K562 (cell line): ENCODE measurements around the gene COL25A1. TPM values are rescaled to one million over a fixed set of nuclear protein-coding genes. Genes with fewer than 3 reads are reported as not detected.
A peak's percentile ranks its signal among the peaks of the same experiment; 100 is the strongest.

Experiments
- ATAC-seq: fragments of 200-7000 bp; cut with Tn5 transposase; 3 replicates; pipeline ENCODE4 v1.9.1; 2020; ENCODE audit warnings: moderate library complexity
- BruUV-seq: library from RNA; stranded (reverse); fragments of 400-500 nt; replicated peaks from 2 replicates; lab custom pipeline; 2021; lab: Mats Ljungman, UMichigan
- CTCF ChIA-PET: fragments of 300-600 bp; formaldehyde crosslinking; extraction: SDS; loops from one replicate; lab custom pipeline; 2021; ENCODE audit warnings: low intra/inter-chr PET ratio; lab: Yijun Ruan, JAX
- POLR2A ChIA-PET: fragments of 300-600, 350-650 bp; sonication (Branson Sonifier 250); formaldehyde crosslinking; extraction: SDS; loops from one replicate; lab custom pipeline; 2021; ENCODE audit warnings: antibody characterized with exemption, inconsistent platforms; lab: Yijun Ruan, JAX
- DNase-seq, 4 experiments: peaks; one replicate each; pipeline versions ENCODE4 v3.0.0 to v3.0.0-alpha.2; 2011 to 2018; ENCODE audit warnings: low spot score in 3 of 4, mixed read lengths in 3 of 4; ENCODE audit errors: extremely low read depth in 1 of 4
- FAIRE-seq: peaks from 2 replicates; lab custom pipeline; 2011; peaks lifted over from hg19 to GRCh38; lab: Jason Lieb, UNC
- H2AFZ ChIP-seq: 2 replicates; pipeline ENCODE4 v1.6.0; 2011; ENCODE audit warnings: low read depth, low read length, control low read depth, inconsistent platforms
- H3K27ac ChIP-seq: fragments of 200-600 bp; 3 replicates; pipeline ENCODE4 v1.8.0; 2011; ENCODE audit warnings: low read depth, mild to moderate bottlenecking, control low read depth, inconsistent platforms, low read length, moderate library complexity, mixed read lengths; ENCODE audit errors: extremely low read depth
- H3K27me3 ChIP-seq, 2 experiments: fragments of 300-600 bp in 1 of 2; 2 replicates in 1 of 2; 3 replicates in 1 of 2; pipeline versions ENCODE4 v1.6.0 to v1.8.0; 2011; ENCODE audit warnings: inconsistent platforms in 2 of 2, low read length in 2 of 2, mild to moderate bottlenecking in 1 of 2, mixed read lengths in 1 of 2, moderate library complexity in 1 of 2; ENCODE audit not compliant: control insufficient read depth in 2 of 2, insufficient read depth in 2 of 2
- H3K36me3 ChIP-seq: fragments of 300-600 bp; 3 replicates; pipeline ENCODE4 v1.8.0; 2011; ENCODE audit warnings: mild to moderate bottlenecking, low read length, inconsistent platforms; ENCODE audit not compliant: control insufficient read depth, insufficient read depth
- H3K4me1 ChIP-seq, 2 experiments: fragments of 200-600 bp in 1 of 2; replicated peaks in 1 of 2; 2 replicates in 1 of 2; 3 replicates in 1 of 2; pipeline versions ENCODE4 v1.5.1 to v1.8.0; 2011; ENCODE audit warnings: inconsistent platforms in 2 of 2, low read length in 2 of 2, mild to moderate bottlenecking in 1 of 2, mixed read lengths in 1 of 2, moderate library complexity in 1 of 2; ENCODE audit not compliant: control insufficient read depth in 2 of 2, insufficient read depth in 2 of 2
- H3K4me2 ChIP-seq: 2 replicates; pipeline ENCODE4 v1.6.1; 2011; ENCODE audit warnings: low read length, control low read depth, inconsistent platforms, mixed read lengths; ENCODE audit not compliant: insufficient read depth
- H3K4me3 ChIP-seq: fragments of 200-600 bp; sonication (generic), shearing (Covaris generic); 2 replicates; pipeline ENCODE4 v1.5.1; 2016; ENCODE audit warnings: control low read depth, inconsistent platforms
- H3K79me2 ChIP-seq: fragments of 200-600 bp; 3 replicates; pipeline ENCODE4 v1.8.0; 2011; ENCODE audit warnings: low read length, inconsistent platforms; ENCODE audit not compliant: control insufficient read depth, insufficient read depth
- H3K9ac ChIP-seq, 2 experiments: 2 replicates each; pipeline versions ENCODE4 v1.6.0 to v1.6.1; 2011; ENCODE audit warnings: low read depth in 2 of 2, low read length in 2 of 2, control low read depth in 1 of 2, inconsistent platforms in 1 of 2, mild to moderate bottlenecking in 1 of 2, mixed read lengths in 1 of 2; ENCODE audit not compliant: insufficient read depth in 1 of 2
- H3K9me1 ChIP-seq: one replicate; pipeline ENCODE4 v1.6.0; 2011; ENCODE audit warnings: inconsistent platforms, mild to moderate bottlenecking, low read length, moderate library complexity; ENCODE audit not compliant: control insufficient read depth, insufficient read depth
- H3K9me3 ChIP-seq: replicated peaks from 2 replicates; pipeline ENCODE4 v1.5.1; 2011; ENCODE audit warnings: low read depth, low read length, inconsistent platforms; ENCODE audit not compliant: control insufficient read depth, insufficient read depth
- H4K20me1 ChIP-seq: replicated peaks from 2 replicates; pipeline ENCODE4 v1.6.1; 2011; ENCODE audit warnings: low read length, inconsistent platforms, mixed read lengths; ENCODE audit not compliant: control insufficient read depth, insufficient read depth
- GATAD2A ChIP-seq: fragments of 450-650 bp; IDR thresholded peaks from 2 replicates; pipeline ENCODE4 v1.6.1; 2017
- IRF2 ChIP-seq: sonication (generic); formaldehyde crosslinking; IDR thresholded peaks from 2 replicates; pipeline ENCODE4 v1.8.1; 2022; ENCODE audit warnings: mild to moderate bottlenecking, missing genetic modification reagents
- MAZ ChIP-seq, 2 experiments: fragments of 450-650 bp in 1 of 2; sonication (generic) in 1 of 2; formaldehyde crosslinking; IDR thresholded peaks in 1 of 2; conservative IDR thresholded peaks in 1 of 2; 2 replicates each; pipeline versions ENCODE4 v1.4.0 to v1.5.0; 2020; ENCODE audit warnings: mild to moderate bottlenecking in 1 of 2, missing genetic modification reagents in 1 of 2
- MEF2A ChIP-seq: IDR thresholded peaks from 2 replicates; pipeline ENCODE4 v1.6.1; 2011; ENCODE audit warnings: low read depth, mild to moderate bottlenecking, low read length, moderate library complexity; ENCODE audit not compliant: control insufficient read depth
- MYC ChIP-seq, 2 experiments: fragments of 250-450 bp in 1 of 2; sonication (Bioruptor Pico) in 1 of 2; IDR thresholded peaks; 2 replicates each; pipeline versions ENCODE4 v1.5.1 to v1.6.1; 2012 to 2021; ENCODE audit warnings: low read depth in 2 of 2, borderline replicate concordance in 1 of 2, improper control_type of control experiment in 1 of 2, low read length in 1 of 2, mild to moderate bottlenecking in 1 of 2, moderate library complexity in 1 of 2
- PHTF2 ChIP-seq: fragments of 250-450 bp; sonication (Bioruptor Pico); IDR thresholded peaks from 2 replicates; pipeline ENCODE4 v1.5.0; 2021; ENCODE audit warnings: mild to moderate bottlenecking
- USF2 ChIP-seq: sonication (generic); formaldehyde crosslinking; IDR thresholded peaks from 2 replicates; pipeline ENCODE4 v1.5.0; 2020; ENCODE audit warnings: missing genetic modification reagents
- ZBTB49 ChIP-seq: sonication (generic); formaldehyde crosslinking; IDR thresholded peaks from 2 replicates; pipeline ENCODE4 v1.8.0; 2022; ENCODE audit warnings: missing genetic modification reagents, mild to moderate bottlenecking, borderline replicate concordance
- ZNF280B ChIP-seq: fragments of 250-450 bp; sonication (Bioruptor Pico); IDR thresholded peaks from 2 replicates; pipeline ENCODE4 v1.5.1; 2021; ENCODE audit warnings: mild to moderate bottlenecking
- WGBS: fragments of 100-300 bp; shearing (Covaris generic); methylation state at CpG from one replicate; pipeline ENCODE4 v1.1.6; 2016; ENCODE audit warnings: low coverage, mixed read lengths; ENCODE audit not compliant: insufficient coverage; ENCODE audit errors: missing lambda C conversion rate; 5-methylcytosine and 5-hydroxymethylcytosine counted together
- in situ Hi-C: fragments of 300-500 bp; cut with MboI; formaldehyde crosslinking; loops from 4 replicates; pipeline ENCODE4 v1.15.0; 2018; ENCODE audit warnings: inconsistent platforms, mixed read lengths
- intact Hi-C: fragments of 100-400 bp; cut with micrococcal nuclease; formaldehyde crosslinking; loops from 2 replicates; pipeline ENCODE4 v1.14.2; 2022
- polyA plus RNA-seq, 8 experiments: library from polyadenylated mRNA; depleted of rRNA in 4 of 8; stranded (reverse) in 5 of 8; unstranded in 3 of 8; fragments of >200 nt; fragmentation: Nextera tagmentation in 2 of 8; fragmentation: Illumina TruSeq in 1 of 8; extraction: Ambion mirVana in 2 of 8; extraction: Trizol in 1 of 8; gene quantifications; 2 replicates each; pipeline versions ENCODE4 v1.2.1 to v1.2.3, GENCODE V29; 2011 to 2014; ENCODE audit warnings: inconsistent platforms in 1 of 8, missing spikeins in 1 of 8
- total RNA-seq, 7 experiments: library from RNA; depleted of rRNA in 6 of 7; stranded (reverse); fragments of >200 nt in 6 of 7; fragmentation: Illumina TruSeq in 2 of 7; extraction: Trizol in 2 of 7; gene quantifications; 2 replicates each; pipeline versions ENCODE4 v1.2.1 to v1.2.3, GENCODE V29; 2011 to 2021; ENCODE audit warnings: low replicate concordance in 1 of 7

The COL25A1 gene
- total and polyA plus RNA-seq, 9 of the 15 experiments (the other 6 are each of a cell fraction or from before 2014, with no cell fraction given) = 0.03 to 0.62 (median 0.27) TPM

GRCh38 chr4:108950158-108950915 lies 352.1 kb downstream of the COL25A1 start:
- intact Hi-C loops (no loop called here), in situ Hi-C loops (no loop called here)
- H3K27ac ChIP-seq = peak overlapping the region; percentile 48
- peak in 2 of 4 experiments; percentile 11 to 51 for DNase-seq
- no peaks in the 10 kb centered on the region for H3K9me1 ChIP-seq
- no peak overlapping the region; a peak in 1 of 4 replicates for H3K9ac ChIP-seq
- H3K79me2 ChIP-seq = no peaks in the 10 kb centered on the region
- H3K4me2 ChIP-seq = no peak overlapping the region
- WGBS = 37% methylated on average over 6 of the region's 6 CpGs
- peak; percentile 73 for ATAC-seq
- TF ChIP-seq MEF2A (0 out of 2 replicates have a peak, but pooled peaks have one; percentile 48), PHTF2 (CRISPR knock-in tag) (no peak), ZBTB49 (CRISPR knock-in tag) (no peak), USF2 (CRISPR knock-in tag) (peak; percentile 59; the same call in 1 of the 2 replicates), MAZ (CRISPR knock-in tag; conservative IDR thresholded peaks at IDR 0.05 in 1 of 2, IDR thresholded peaks at IDR 0.05 in 1 of 2) (no peak), ZNF280B (CRISPR knock-in tag) (no peak), MYC (IDR thresholded peaks at IDR 0.05; ENCODE audit: low read depth, low read length) (0 out of 2 replicates have a peak, but pooled peaks have one; percentile 13), MYC (CRISPR knock-in tag; IDR thresholded peaks at IDR 0.05; ENCODE audit: borderline replicate concordance, low read depth) (no peak), IRF2 (CRISPR knock-in tag) (no peak), GATAD2A (no peak)
- FAIRE-seq = peak; percentile 71
- H3K27me3 ChIP-seq = no peaks in the 10 kb centered on the region
- no peaks in the 10 kb centered on the region for H4K20me1 ChIP-seq
- H2AFZ ChIP-seq = peak overlapping the region; percentile 90
- H3K4me1 ChIP-seq = peaks cover 0 to 19% of the 10 kb centered on the region in 2 experiments; a peak in 3 of 5 replicates
- H3K36me3 ChIP-seq = no peaks in the 10 kb centered on the region
- no TSS peak for BruUV-seq
- CTCF ChIA-PET = no interaction called here
- H3K4me3 ChIP-seq = no peak overlapping the region
- no peaks in the 10 kb centered on the region for H3K9me3 ChIP-seq
- POLR2A ChIA-PET = no interaction called here
